IPS-15b (cell line): ENCODE measurements around the gene OTOP1.
"Not testable (repeated sequence)": the region's sequence is repeated elsewhere in the genome, so short reads cannot be mapped to it uniquely, and the experiment has no call there.

ENCODE experiments used
- H3K27me3 ChIP-seq: one replicate; pipeline ENCODE4 v1.6.1; 2013; ENCODE audit warnings: low read length; ENCODE audit not compliant: control insufficient read depth, insufficient read depth
- H3K36me3 ChIP-seq: one replicate; pipeline ENCODE4 v1.6.1; 2013; ENCODE audit warnings: low read length; ENCODE audit not compliant: control insufficient read depth, insufficient read depth
- H3K4me1 ChIP-seq: one replicate; pipeline ENCODE4 v1.6.1; 2013; ENCODE audit warnings: mild to moderate bottlenecking, low read length; ENCODE audit not compliant: control insufficient read depth, insufficient read depth
- H3K4me3 ChIP-seq: one replicate; pipeline ENCODE4 v1.5.1; 2013; ENCODE audit warnings: low read depth, low read length
- H3K9ac ChIP-seq: one replicate; pipeline ENCODE4 v1.6.1; 2013; ENCODE audit warnings: low read depth, mild to moderate bottlenecking, low read length
- H3K9me3 ChIP-seq: one replicate; pipeline ENCODE4 v1.6.1; 2013; ENCODE audit warnings: mild to moderate bottlenecking, low read length; ENCODE audit not compliant: control insufficient read depth, insufficient read depth

Gene OTOP1

GRCh38 chr4:4225915-4226605, 669 bp downstream of the OTOP1 start:
- H3K9me3 ChIP-seq = no peaks in the 10 kb centered on the region
- H3K27me3 ChIP-seq = peaks cover 72% of the 10 kb centered on the region
- H3K4me1 ChIP-seq = peaks cover 3% of the 10 kb centered on the region
- no peak overlapping the region for H3K9ac ChIP-seq
- H3K36me3 ChIP-seq = no peaks in the 10 kb centered on the region
- H3K4me3 ChIP-seq = peak overlapping the region; percentile 41

- Histone ChIP-seq H3K9ac (no peak overlapping the region), H3K4me3 (no peak overlapping the region), H3K4me1 (peaks cover 2% of the 10 kb centered on the region), H3K9me3 (no peaks in the 10 kb centered on the region), H3K36me3 (no peaks in the 10 kb centered on the region), H3K27me3 (peaks cover 3% of the 10 kb centered on the region)
Measured at GRCh38 chr4:4217113-4217512, 9.6 kb downstream of the OTOP1 start.

- Histone ChIP-seq H3K4me1 (peaks cover 2% of the 10 kb centered on the region), H3K4me3 (no peak overlapping the region), H3K9me3 (no peaks in the 10 kb centered on the region), H3K27me3 (no peaks in the 10 kb centered on the region), H3K36me3 (no peaks in the 10 kb centered on the region), H3K9ac (no peak overlapping the region)
Measured at GRCh38 chr4:4216648-4217047, 10.1 kb downstream of the OTOP1 start.

DNA sequence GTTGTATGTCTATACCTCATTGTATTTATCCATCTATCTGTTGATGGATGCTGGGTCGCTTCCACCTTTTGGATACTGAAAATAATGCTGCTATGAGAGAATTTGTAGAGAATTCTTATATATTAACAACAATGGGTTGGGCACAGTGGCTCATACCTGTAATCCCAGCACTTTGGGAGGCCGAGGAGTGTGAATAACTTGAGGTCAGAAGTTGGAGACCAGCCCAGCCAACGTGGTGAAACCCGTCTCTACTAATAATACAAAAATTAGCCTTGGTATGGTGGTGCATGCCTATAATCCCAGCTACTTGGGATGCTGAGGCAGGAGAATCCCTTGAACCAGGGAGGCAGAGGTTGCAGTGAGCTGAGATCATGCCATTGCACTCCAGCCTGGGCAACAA, 13.1 kb downstream of the OTOP1 start:
- H3K4me1 ChIP-seq, H3K36me3 ChIP-seq, H3K9ac ChIP-seq, H3K4me3 ChIP-seq, H3K27me3 ChIP-seq, H3K9me3 ChIP-seq: not testable (repeated sequence)

- no peaks in the 10 kb centered on the region for H3K9me3 ChIP-seq
- peaks cover 2% of the 10 kb centered on the region for H3K4me1 ChIP-seq
- no peak overlapping the region for H3K4me3 ChIP-seq
- H3K36me3 ChIP-seq = no peaks in the 10 kb centered on the region
- H3K27me3 ChIP-seq = no peaks in the 10 kb centered on the region
- no peak overlapping the region for H3K9ac ChIP-seq
Measured at GRCh38 chr4:4206204-4206603, 20.5 kb downstream of the OTOP1 start.

DNA sequence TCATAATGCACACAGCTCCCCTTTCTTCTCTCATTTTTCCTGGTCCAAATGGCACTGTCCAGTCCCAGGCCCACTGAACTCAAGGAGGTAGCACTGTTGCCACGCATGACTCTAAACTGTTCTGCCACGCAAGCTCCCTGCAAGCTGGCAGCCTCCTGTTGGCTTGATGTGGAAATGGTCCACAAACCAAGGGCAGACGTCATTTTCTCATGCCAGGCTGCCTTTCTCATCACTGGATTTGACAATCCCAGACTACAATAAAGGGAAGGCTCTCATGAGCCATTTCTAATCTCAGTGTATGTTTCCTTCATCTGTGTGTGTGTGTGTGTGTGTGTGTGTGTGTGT, 22.4 kb downstream of the OTOP1 start:
- Histone ChIP-seq H3K9ac (no peak overlapping the region), H3K36me3 (no peaks in the 10 kb centered on the region), H3K9me3 (no peaks in the 10 kb centered on the region), H3K27me3 (no peaks in the 10 kb centered on the region), H3K4me1 (peaks cover 2% of the 10 kb centered on the region), H3K4me3 (no peak overlapping the region)

- no peaks in the 10 kb centered on the region for H3K27me3 ChIP-seq
- peaks cover 2% of the 10 kb centered on the region for H3K4me1 ChIP-seq
- H3K36me3 ChIP-seq = no peaks in the 10 kb centered on the region
- no peaks in the 10 kb centered on the region for H3K9me3 ChIP-seq
- no peak overlapping the region for H3K4me3 ChIP-seq
- H3K9ac ChIP-seq = no peak overlapping the region
Measured at GRCh38 chr4:4203688-4204400, 22.9 kb downstream of the OTOP1 start.

- Histone ChIP-seq H3K4me1 (peaks cover 2% of the 10 kb centered on the region), H3K4me3 (no peak overlapping the region), H3K9ac (no peak overlapping the region), H3K36me3 (no peaks in the 10 kb centered on the region), H3K27me3 (no peaks in the 10 kb centered on the region), H3K9me3 (no peaks in the 10 kb centered on the region)
Measured at GRCh38 chr4:4202510-4202909, 24.2 kb downstream of the OTOP1 start.

- no peaks in the 10 kb centered on the region for H3K9me3 ChIP-seq
Measured at GRCh38 chr4:4200624-4201023, 26.1 kb downstream of the OTOP1 start.

DNA sequence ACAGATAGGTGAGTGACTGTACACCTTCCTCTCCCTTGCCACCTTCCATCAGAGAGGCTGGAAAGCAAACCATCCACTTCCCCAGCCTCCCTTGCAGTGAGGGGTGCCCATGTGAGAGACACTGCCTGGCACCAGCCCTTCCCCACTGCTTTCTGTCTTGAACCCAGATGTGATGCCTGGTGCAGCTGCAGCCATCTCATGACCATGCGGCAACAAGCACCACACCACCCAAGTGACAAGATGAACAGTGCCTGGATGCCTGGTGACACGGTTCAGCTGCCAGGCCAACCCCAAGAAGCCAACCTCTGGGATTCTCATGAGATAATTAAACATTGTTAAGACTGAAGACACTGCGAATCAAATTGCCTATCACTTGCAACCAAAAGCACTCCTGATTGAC, 31.4 kb downstream of the OTOP1 start:
- Histone ChIP-seq H3K9ac (no peak overlapping the region), H3K9me3 (no peaks in the 10 kb centered on the region), H3K27me3 (no peaks in the 10 kb centered on the region), H3K36me3 (no peaks in the 10 kb centered on the region), H3K4me1 (no peaks in the 10 kb centered on the region), H3K4me3 (no peak overlapping the region)

More at GRCh38 chr4:4200624-4201023, 26.1 kb downstream of the OTOP1 start:
- Histone ChIP-seq H3K36me3 (no peaks in the 10 kb centered on the region), H3K4me1 (peaks cover 2% of the 10 kb centered on the region), H3K9ac (no peak overlapping the region), H3K27me3 (no peaks in the 10 kb centered on the region), H3K4me3 (no peak overlapping the region)

GRCh38 chr4:4188557-4188956, 38.2 kb downstream of the OTOP1 start:
- not testable (repeated sequence) for H3K9me3 ChIP-seq, H3K9ac ChIP-seq, H3K4me1 ChIP-seq, H3K27me3 ChIP-seq, H3K36me3 ChIP-seq, H3K4me3 ChIP-seq

GRCh38 chr4:4185528-4185927, 41.2 kb downstream of the OTOP1 start:
- Histone ChIP-seq H3K4me1 (no peaks in the 10 kb centered on the region), H3K4me3 (no peak overlapping the region), H3K27me3 (no peaks in the 10 kb centered on the region), H3K36me3 (no peaks in the 10 kb centered on the region), H3K9me3 (no peaks in the 10 kb centered on the region), H3K9ac (no peak overlapping the region)
